Panc1 (cell line): ENCODE data around the gene ELOVL6. TPM values are rescaled to one million over a fixed set of nuclear protein-coding genes. Genes with fewer than 3 reads are reported as not detected.

ENCODE experiments used
- ATAC-seq: fragments of 200-7000 bp; cut with Tn5 transposase; 2 replicates; pipeline ENCODE4 v1.9.1; 2020; ENCODE audit warnings: mild to moderate bottlenecking, moderate library complexity
- BruUV-seq: library from RNA; stranded (reverse); fragments of 400-500 nt; replicated peaks from 2 replicates; lab custom pipeline; 2021; lab: Mats Ljungman, UMichigan
- CTCF ChIA-PET: fragments of 300-600 bp; sonication (Branson Sonifier 250); formaldehyde crosslinking; loops from one replicate; lab custom pipeline; 2022; ENCODE audit warnings: antibody characterized with exemption; lab: Charles Lee
- POLR2A ChIA-PET: fragments of 300-600 bp; sonication (Branson Sonifier 250); formaldehyde crosslinking; loops from one replicate; lab custom pipeline; 2022; ENCODE audit warnings: antibody characterized with exemption; lab: Charles Lee
- DNase-seq: peaks from one replicate; pipeline ENCODE4 v3.0.0-alpha.2; 2010; ENCODE audit warnings: low read depth, low spot score
- H3K27ac ChIP-seq: 2 replicates; pipeline ENCODE4 v1.5.1; 2011; ENCODE audit warnings: mild to moderate bottlenecking, low read length, inconsistent platforms
- H3K27me3 ChIP-seq: fragments of 200-500 bp; sonication (Bioruptor generic); 2 replicates; pipeline ENCODE4 v1.6.0; 2014; ENCODE audit warnings: low read length, inconsistent platforms; ENCODE audit not compliant: control insufficient read depth, insufficient read depth
- H3K36me3 ChIP-seq: fragments of 200-500 bp; sonication (Bioruptor generic); 2 replicates; pipeline ENCODE4 v1.5.1; 2014; ENCODE audit warnings: inconsistent platforms, mild to moderate bottlenecking, low read length, moderate library complexity; ENCODE audit not compliant: control insufficient read depth, insufficient read depth
- H3K4me1 ChIP-seq: 2 replicates; pipeline ENCODE4 v1.5.1; 2011; ENCODE audit warnings: inconsistent platforms, mild to moderate bottlenecking, low read length, moderate library complexity; ENCODE audit not compliant: control insufficient read depth, insufficient read depth
- H3K4me3 ChIP-seq, 2 experiments: 2 replicates each; pipeline ENCODE4 v1.5.1; 2011 to 2012; ENCODE audit warnings: low read depth in 2 of 2, low read length in 2 of 2, mild to moderate bottlenecking in 2 of 2, inconsistent platforms in 1 of 2, moderate library complexity in 1 of 2
- H3K9me3 ChIP-seq: fragments of 200-500 bp; sonication (Bioruptor generic); 2 replicates; pipeline ENCODE4 v1.5.1; 2014; ENCODE audit warnings: low read depth, mild to moderate bottlenecking, inconsistent platforms, low read length, moderate library complexity; ENCODE audit not compliant: control insufficient read depth, insufficient read depth
- CTCF ChIP-seq: fragments of 450-650 bp; IDR thresholded peaks from 2 replicates; pipeline ENCODE4 v1.5.1; 2017; ENCODE audit warnings: mild to moderate bottlenecking
- POLR2AphosphoS5 ChIP-seq: IDR thresholded peaks from 2 replicates; pipeline ENCODE4 v1.6.1; 2012; ENCODE audit warnings: mild to moderate bottlenecking, low read depth, low read length, moderate library complexity
- REST ChIP-seq, 2 experiments: IDR thresholded peaks; 2 replicates each; pipeline ENCODE4 v1.6.1; 2011 to 2012; ENCODE audit warnings: low read depth in 2 of 2, control low read depth in 1 of 2, low read length in 1 of 2, mild to moderate bottlenecking in 1 of 2, moderate library complexity in 1 of 2; ENCODE audit not compliant: insufficient read depth in 1 of 2
- SIN3A ChIP-seq: IDR thresholded peaks from 2 replicates; pipeline ENCODE4 v1.6.1; 2012; ENCODE audit warnings: low read depth, mild to moderate bottlenecking, low read length, moderate library complexity, borderline replicate concordance; ENCODE audit not compliant: insufficient read depth
- TCF7L2 ChIP-seq: IDR thresholded peaks from 2 replicates; pipeline ENCODE4 v1.6.1; 2011; ENCODE audit warnings: mild to moderate bottlenecking, low read depth, low read length, inconsistent platforms
- in situ Hi-C: cut with HindIII; loops from 2 replicates; pipeline ENCODE4 v1.10.0; 2016; ENCODE audit warnings: low sequenced_read_pairs, low pct_unique_long_range_greater_than_20kb
- intact Hi-C: fragments of 100-400 bp; cut with micrococcal nuclease; formaldehyde crosslinking; loops from one replicate; pipeline ENCODE4 v1.10.0; 2022; ENCODE audit not compliant: unreplicated experiment
- total RNA-seq: library from RNA; stranded (reverse); gene quantifications from one replicate; pipeline ENCODE4 v1.2.1, GENCODE V29; 2021; ENCODE audit not compliant: unreplicated experiment

ELOVL6 gene
- total RNA-seq, 1 experiment from 2014 or later: 0.54 TPM

- Histone ChIP-seq H3K4me3 (no peak overlapping the region), H3K27me3 (no peaks in the 10 kb centered on the region), H3K4me1 (no peaks in the 10 kb centered on the region), H3K36me3 (no peaks in the 10 kb centered on the region), H3K9me3 (no peaks in the 10 kb centered on the region), H3K27ac (no peak overlapping the region)
- no TSS peak for BruUV-seq
- in situ Hi-C loops (no loop called here), intact Hi-C loops (loop anchor here (10.0 kb wide), 1 partner anchor 310 kb away; no protein-coding TSS in a partner anchor)
- DNase-seq: no peak
- ChIA-PET CTCF (no interaction called here), POLR2A (no interaction called here)
- no peak for ATAC-seq
- TF ChIP-seq REST (IDR thresholded peaks at IDR 0.05; ENCODE audit: insufficient read depth in 1 of 2, low read depth in 2 of 2, low read length in 1 of 2) (no peak), CTCF (no peak), POLR2AphosphoS5 (no peak), SIN3A (no peak), TCF7L2 (no peak)
Observed at GRCh38 chr4:110004556-110004955, 193.9 kb downstream of the ELOVL6 start.

- ChIA-PET CTCF (interaction anchor here (0.7 kb wide), 1 partner anchor 195 kb away, joined by 3 read pairs; no protein-coding TSS in a partner anchor), POLR2A (no interaction called here)
- Histone ChIP-seq H3K27ac (no peak overlapping the region), H3K9me3 (no peaks in the 10 kb centered on the region), H3K27me3 (no peaks in the 10 kb centered on the region), H3K4me1 (no peaks in the 10 kb centered on the region), H3K36me3 (no peaks in the 10 kb centered on the region), H3K4me3 (no peak overlapping the region)
- no TSS peak for BruUV-seq
- no peak for ATAC-seq
- in situ Hi-C loops: no loop called here
- intact Hi-C loops: loop anchor here (10.0 kb wide), 1 partner anchor 311 kb away; no protein-coding TSS in a partner anchor
- no peak for DNase-seq
- TF ChIP-seq REST (IDR thresholded peaks at IDR 0.05; ENCODE audit: insufficient read depth in 1 of 2, low read depth in 2 of 2, low read length in 1 of 2): no peak
- TF ChIP-seq CTCF: no peak
- TF ChIP-seq TCF7L2: no peak
- no peak for TF ChIP-seq SIN3A
- TF ChIP-seq POLR2AphosphoS5: no peak
Observed at GRCh38 chr4:110003401-110004187, 194.8 kb downstream of the ELOVL6 start.
